ENCODE data around the gene RHOF. TPM values are rescaled to one million over a fixed set of nuclear protein-coding genes. Genes with fewer than 3 reads are reported as not detected.
A peak's percentile ranks its signal among the peaks of the same experiment; 100 is the strongest.

Gene RHOF
- total RNA-seq, 1 donor from 2014 or later: 12.1 TPM

GRCh38 chr12:121822393-121823100, 29.1 kb upstream of the RHOF start:
- DNase-seq (ENCODE audit: low spot score): no peak
- intact Hi-C loops (cut with DNase I): no loop called here
- no peak for ATAC-seq

- intact Hi-C loops (cut with DNase I): no loop called here
- DNase-seq (ENCODE audit: low spot score) (no peak), ATAC-seq (no peak)
Measured at GRCh38 chr12:121820056-121820455, 26.6 kb upstream of the RHOF start.

GRCh38 chr12:121819212-121819949, 25.9 kb upstream of the RHOF start:
- DNase-seq (ENCODE audit: low spot score) (no peak), ATAC-seq (no peak)
- intact Hi-C loops (cut with DNase I): no loop called here

- DNase-seq (ENCODE audit: low spot score): no peak
- ATAC-seq: no peak
- intact Hi-C loops (cut with DNase I): no loop called here
Measured at GRCh38 chr12:121817648-121818043, 24.2 kb upstream of the RHOF start.

- ATAC-seq (no peak), DNase-seq (ENCODE audit: low spot score) (no peak)
- intact Hi-C loops (cut with DNase I): no loop called here
Measured at GRCh38 chr12:121816925-121817647, 23.6 kb upstream of the RHOF start.

GRCh38 chr12:121815263-121815662, 21.8 kb upstream of the RHOF start:
- intact Hi-C loops (cut with DNase I): no loop called here
- no peak for ATAC-seq
- DNase-seq (ENCODE audit: low spot score): no peak

GRCh38 chr12:121814429-121815119, 21.1 kb upstream of the RHOF start:
- no peak for DNase-seq (ENCODE audit: low spot score)
- intact Hi-C loops (cut with DNase I): no loop called here
- ATAC-seq: no peak

- ATAC-seq (no peak), DNase-seq (ENCODE audit: low spot score) (no peak)
- intact Hi-C loops (cut with DNase I): no loop called here
Measured at GRCh38 chr12:121813951-121814350, 20.5 kb upstream of the RHOF start.

GRCh38 chr12:121812921-121813896, 19.7 kb upstream of the RHOF start:
- no peak for DNase-seq (ENCODE audit: low spot score)
- intact Hi-C loops (cut with DNase I): no loop called here
- ATAC-seq: no peak

GRCh38 chr12:121812320-121812871, 18.9 kb upstream of the RHOF start:
- DNase-seq (ENCODE audit: low spot score) (peak; percentile 84), ATAC-seq (peak; percentile 82)

GRCh38 chr12:121811434-121812319, 18.2 kb upstream of the RHOF start:
- ATAC-seq: peak; percentile 85
- peak; percentile 83 for DNase-seq (ENCODE audit: low spot score)
- intact Hi-C loops (cut with DNase I): loop anchor here (2.0 kb wide), 1 partner anchor 15 kb away; no protein-coding TSS in a partner anchor

More at GRCh38 chr12:121812320-121812871, 18.9 kb upstream of the RHOF start:
- intact Hi-C loops (cut with DNase I): no loop called here

GRCh38 chr12:121810833-121811433, 17.4 kb upstream of the RHOF start:
- DNase-seq (ENCODE audit: low spot score) (no peak), ATAC-seq (no peak)
- intact Hi-C loops (cut with DNase I): loop anchor here (2.0 kb wide), 1 partner anchor 14 kb away; no protein-coding TSS in a partner anchor

GRCh38 chr12:121810234-121810817, 16.8 kb upstream of the RHOF start:
- peak; percentile 60 for DNase-seq (ENCODE audit: low spot score)
- ATAC-seq: no peak
- intact Hi-C loops (cut with DNase I): loop anchor here (2.0 kb wide), 1 partner anchor 14 kb away; no protein-coding TSS in a partner anchor

GRCh38 chr12:121809712-121810116, 16.2 kb upstream of the RHOF start:
- DNase-seq (ENCODE audit: low spot score): peak; percentile 57
- intact Hi-C loops (cut with DNase I): loop anchor here (2.0 kb wide), 1 partner anchor 13 kb away; no protein-coding TSS in a partner anchor
- no peak for ATAC-seq

GRCh38 chr12:121808623-121809022, 15.1 kb upstream of the RHOF start:
- intact Hi-C loops (cut with DNase I): no loop called here
- ATAC-seq: no peak
- no peak for DNase-seq (ENCODE audit: low spot score)

All from sciatic nerve (tissue), 2 donors.